Measurements from ENCODE around the gene CLRN3.

The CLRN3 gene

GRCh38 chr10:127845756-127846155 lies 47.0 kb downstream of the CLRN3 start:
- no peak for DNase-seq

GRCh38 chr10:127840884-127841283 lies 51.9 kb downstream of the CLRN3 start:
- DNase-seq: no peak

- no peak for DNase-seq
Observed at GRCh38 chr10:127836966-127837365, 55.8 kb downstream of the CLRN3 start.

- no peak for DNase-seq
Observed at GRCh38 chr10:127836176-127836575, 56.6 kb downstream of the CLRN3 start.

DNA sequence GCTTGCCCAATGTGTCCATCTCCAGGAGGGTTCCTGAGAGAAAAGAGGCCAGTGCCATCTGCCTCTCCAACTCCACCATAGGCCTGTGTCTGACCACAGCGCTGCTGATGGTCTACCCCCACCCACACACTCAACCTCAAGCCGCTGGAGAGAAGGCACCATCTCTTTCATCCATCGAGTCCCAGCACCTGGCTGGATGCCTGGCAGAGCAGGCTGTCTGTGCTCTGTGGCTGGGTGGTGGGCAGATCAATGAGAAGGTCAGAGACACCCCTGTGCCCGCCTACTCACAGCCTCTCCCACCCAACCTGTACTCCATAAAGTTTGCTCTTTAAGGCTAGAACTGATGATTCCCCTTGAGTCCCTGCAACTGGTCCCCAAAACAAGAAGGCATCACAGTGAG lies 58.0 kb downstream of the CLRN3 start:
- DNase-seq: no peak

DNA sequence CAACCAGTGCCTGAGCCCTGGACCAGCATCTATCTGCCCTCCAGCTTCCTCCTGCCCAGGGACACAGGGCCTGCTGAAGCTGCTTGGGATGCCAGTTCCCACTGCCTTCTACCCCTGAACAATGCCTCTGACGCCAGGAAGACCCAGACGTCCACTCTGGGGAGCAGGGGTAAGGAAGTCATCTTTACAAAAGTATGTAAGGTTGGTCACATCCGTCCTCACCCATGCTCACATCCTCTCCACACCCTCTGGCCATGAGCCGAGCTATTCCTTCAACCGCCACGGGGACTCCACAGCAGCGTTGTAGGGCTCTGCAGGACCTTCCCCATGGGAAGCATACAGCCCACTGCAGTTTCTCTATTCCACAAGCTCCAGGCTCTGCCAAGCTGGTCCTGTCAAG lies 58.5 kb downstream of the CLRN3 start:
- DNase-seq: no peak

- no peak for DNase-seq
Observed at GRCh38 chr10:127833804-127834203, 58.9 kb downstream of the CLRN3 start.

DNA sequence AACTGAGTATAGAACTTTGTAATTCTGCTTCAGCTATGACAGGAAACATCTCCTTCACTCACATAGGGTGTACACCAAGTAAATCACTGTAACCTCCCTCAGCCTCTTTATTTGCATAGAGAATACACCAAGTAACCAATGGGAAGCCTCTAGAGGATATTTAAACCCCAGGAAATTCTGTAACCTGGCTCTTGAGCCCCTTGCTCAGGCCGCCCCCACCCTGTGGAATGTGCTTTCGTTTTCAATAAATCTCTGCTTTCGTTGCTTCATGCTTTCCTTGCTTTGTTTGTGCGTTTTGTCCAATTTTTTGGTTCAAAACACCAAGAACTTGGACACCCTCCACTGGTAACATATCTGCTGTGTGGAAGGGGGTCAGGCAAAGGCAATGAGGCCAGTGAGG lies 60.2 kb downstream of the CLRN3 start:
- no peak for DNase-seq

- DNase-seq: no peak
Observed at GRCh38 chr10:127830414-127830813, 62.3 kb downstream of the CLRN3 start.
